Kidney epithelial cell (primary cell): Measurements from ENCODE around the gene DBR1. TPM values are rescaled to one million over a fixed set of nuclear protein-coding genes. Genes with fewer than 3 reads are reported as not detected.
"Not testable (repeated sequence)": the region's sequence is repeated elsewhere in the genome, so short reads cannot be mapped to it uniquely, and the experiment has no call there.

ENCODE experiments used
- DNase-seq: peaks from one replicate; pipeline ENCODE4 v3.0.0-alpha.2; 2010; ENCODE audit warnings: low read depth
- H3K27me3 ChIP-seq: 2 replicates; pipeline ENCODE4 v1.6.0; 2011; ENCODE audit warnings: low read length; ENCODE audit not compliant: control insufficient read depth, insufficient read depth
- H3K36me3 ChIP-seq: 2 replicates; pipeline ENCODE4 v1.5.1; 2011; ENCODE audit warnings: low read length; ENCODE audit not compliant: control insufficient read depth, insufficient read depth
- H3K4me3 ChIP-seq: 2 replicates; pipeline ENCODE4 v1.5.1; 2011; ENCODE audit warnings: low read depth, mild to moderate bottlenecking, control low read depth, low read length
- CTCF ChIP-seq: IDR thresholded peaks from 2 replicates; pipeline ENCODE4 v1.5.1; 2011; ENCODE audit warnings: mild to moderate bottlenecking, moderate library complexity, low read length, control low read depth, inconsistent platforms; ENCODE audit not compliant: insufficient read depth, poor library complexity, severe bottlenecking
- total RNA-seq: library from RNA; depleted of rRNA; stranded (reverse); fragments of >200 nt; gene quantifications from 2 replicates; pipeline ENCODE4 v1.2.3, GENCODE V29; 2015

DBR1 gene
- total RNA-seq, 1 donor from 2014 or later = 17.2 TPM

- H3K4me3 ChIP-seq = no peak overlapping the region
- DNase-seq = no peak
- no peaks in the 10 kb centered on the region for H3K27me3 ChIP-seq
- H3K36me3 ChIP-seq = no peaks in the 10 kb centered on the region
- TF ChIP-seq CTCF = no peak
Measured at GRCh38 chr3:138157743-138158142, 17.0 kb downstream of the DBR1 start.

- DNase-seq = no peak
- no peak overlapping the region for H3K4me3 ChIP-seq
- H3K36me3 ChIP-seq = no peaks in the 10 kb centered on the region
- H3K27me3 ChIP-seq = no peaks in the 10 kb centered on the region
- no peak for TF ChIP-seq CTCF
Measured at GRCh38 chr3:138154534-138154933, 20.2 kb downstream of the DBR1 start.

GRCh38 chr3:138148503-138148902 lies 26.2 kb downstream of the DBR1 start:
- Histone ChIP-seq H3K27me3 (no peaks in the 10 kb centered on the region), H3K4me3 (no peak overlapping the region), H3K36me3 (no peaks in the 10 kb centered on the region)
- no peak for TF ChIP-seq CTCF
- DNase-seq = no peak

- DNase-seq, H3K4me3 ChIP-seq, H3K27me3 ChIP-seq, H3K36me3 ChIP-seq: not testable (repeated sequence)
Measured at GRCh38 chr3:138142181-138142580, 32.5 kb downstream of the DBR1 start.

DNA sequence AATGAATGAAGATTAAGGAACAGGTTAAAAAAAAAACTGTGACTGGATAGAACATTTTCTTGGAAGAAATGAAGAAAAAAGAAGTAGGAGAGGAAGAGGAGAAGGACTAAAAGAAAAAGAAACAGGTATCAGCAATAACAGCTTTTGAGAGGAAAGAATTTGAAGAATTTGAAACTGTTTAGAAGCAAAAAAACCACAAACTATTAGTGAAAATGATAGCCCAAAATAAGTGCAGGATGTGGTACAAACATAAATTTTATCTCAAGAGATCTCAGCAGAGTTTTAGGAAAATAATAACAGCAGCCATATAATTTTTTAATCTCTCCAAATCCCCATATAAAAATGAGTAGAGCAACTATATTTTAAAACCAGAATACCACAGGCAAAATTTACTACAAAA lies 33.8 kb downstream of the DBR1 start:
- no peak for DNase-seq
- no peak for TF ChIP-seq CTCF
- no peaks in the 10 kb centered on the region for H3K36me3 ChIP-seq
- no peak overlapping the region for H3K4me3 ChIP-seq
- no peaks in the 10 kb centered on the region for H3K27me3 ChIP-seq

GRCh38 chr3:138139691-138140090 lies 35.0 kb downstream of the DBR1 start:
- no peaks in the 10 kb centered on the region for H3K36me3 ChIP-seq
- DNase-seq = no peak
- no peak overlapping the region for H3K4me3 ChIP-seq
- TF ChIP-seq CTCF = no peak
- H3K27me3 ChIP-seq = no peaks in the 10 kb centered on the region
